HG02973 (cell line): Measurements from ENCODE around the gene DCDC2B.
"Not testable (repeated sequence)": the region's sequence is repeated elsewhere in the genome, so short reads cannot be mapped to it uniquely, and the experiment has no call there.

ENCODE experiments used
- ATAC-seq: cut with Tn5 transposase; IDR thresholded peaks from one replicate; pipeline ENCODE4 v1.9.1; 2021; ENCODE audit warnings: moderate library complexity; ENCODE audit not compliant: unreplicated experiment

The DCDC2B gene

DNA sequence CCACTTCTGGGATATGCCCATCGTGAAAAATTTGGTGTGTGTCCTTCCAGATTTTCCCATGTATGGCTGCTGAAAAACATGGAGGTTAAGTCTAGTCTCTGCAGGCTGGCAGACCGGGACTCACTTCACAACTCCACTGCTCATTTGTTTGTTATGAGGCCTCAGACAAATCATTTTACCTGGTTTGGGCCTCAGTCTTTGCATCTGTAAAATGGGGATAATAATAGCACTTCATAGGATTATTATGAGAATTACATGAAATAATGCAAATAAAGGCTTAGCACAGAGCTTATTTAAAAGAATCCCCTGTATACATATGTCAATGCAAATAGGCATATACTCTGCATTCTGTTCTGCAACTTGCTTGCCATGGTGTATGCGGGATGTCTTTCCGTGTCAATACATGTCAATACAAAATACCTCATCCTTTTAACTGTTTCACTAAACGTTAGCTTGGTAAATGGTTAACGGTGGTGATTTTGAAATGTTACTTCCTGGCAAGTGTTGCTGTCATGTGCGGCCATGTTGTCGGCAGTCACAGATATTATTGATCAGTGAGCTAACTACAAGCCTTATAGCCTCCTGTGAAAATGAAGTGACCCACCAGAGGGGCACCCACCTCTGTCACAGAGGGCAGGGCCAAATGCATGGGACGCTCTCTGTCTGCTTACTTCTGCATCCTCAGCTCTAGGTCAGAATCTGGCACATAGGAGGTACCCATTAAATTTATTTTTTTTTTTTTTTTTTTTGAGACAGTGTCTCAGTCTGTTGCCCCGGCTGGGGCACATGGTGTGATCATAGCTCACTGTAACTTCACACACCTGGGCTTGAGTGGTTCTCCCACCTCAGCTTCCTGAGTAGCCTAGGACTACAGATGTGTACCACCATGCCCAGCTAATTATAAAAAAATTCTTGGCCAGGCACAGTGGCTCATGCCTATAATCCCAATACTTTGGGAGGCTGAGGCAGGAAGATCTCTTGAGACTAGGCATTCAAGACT is 46.5 kb downstream of the DCDC2B start:
- ATAC-seq = no peak

GRCh38 chr1:32256473-32257226 is 47.8 kb downstream of the DCDC2B start:
- no peak for ATAC-seq

DNA sequence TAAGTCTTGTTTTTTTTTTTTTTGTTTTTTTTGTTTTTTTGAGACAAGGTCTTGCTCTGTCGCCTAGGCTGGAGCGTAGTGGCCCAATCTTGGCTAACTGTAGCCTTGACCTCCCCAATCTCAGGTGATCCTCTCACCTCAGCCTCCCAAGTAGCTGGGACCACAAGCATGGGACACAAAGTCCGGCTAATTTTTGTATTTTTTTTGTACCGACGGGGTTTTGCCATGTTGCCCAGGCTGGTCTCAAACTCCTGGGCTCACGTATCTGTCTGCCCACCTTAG is 48.3 kb downstream of the DCDC2B start:
- no peak for ATAC-seq

DNA sequence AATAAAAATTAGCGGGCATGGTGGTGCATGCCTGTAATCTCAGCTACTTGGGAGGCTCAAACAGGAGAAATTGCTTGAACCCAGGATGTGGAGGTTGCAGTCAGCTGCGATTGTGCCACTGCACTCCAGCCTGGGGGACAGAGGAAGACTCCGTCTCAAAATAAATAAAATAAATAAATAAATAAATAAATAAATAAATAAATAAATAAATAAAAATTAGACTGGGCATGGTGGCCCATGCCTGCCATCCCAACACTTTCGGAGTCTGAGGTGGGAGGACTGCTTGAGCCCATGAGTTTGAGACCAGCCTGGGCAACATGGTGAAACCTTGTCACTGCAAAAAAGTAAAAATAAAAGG is 54.3 kb downstream of the DCDC2B start:
- ATAC-seq = not testable (repeated sequence)

DNA sequence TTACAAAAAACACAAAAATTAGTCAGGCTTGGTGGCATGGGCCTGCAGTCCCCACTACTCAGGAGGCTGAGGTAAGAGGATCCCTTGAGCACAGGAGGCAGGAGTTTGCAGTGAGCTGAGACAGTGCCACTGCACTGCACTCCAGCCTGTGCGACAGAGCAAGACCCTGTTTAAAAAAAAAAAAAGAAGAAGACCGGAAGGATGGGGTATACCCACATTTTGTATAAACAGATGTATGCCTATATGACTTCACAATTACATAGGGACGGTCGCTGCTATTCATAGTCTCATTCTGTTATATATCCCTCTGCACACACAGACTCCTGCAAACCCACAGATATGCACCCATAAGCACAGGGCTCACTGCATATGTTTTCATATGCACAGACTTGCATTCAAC is 54.9 kb downstream of the DCDC2B start:
- no peak for ATAC-seq
